ENCODE data around the gene IZUMO2. TPM values are rescaled to one million over a fixed set of nuclear protein-coding genes. Genes with fewer than 3 reads are reported as not detected.

IZUMO2 gene
- total RNA-seq, 2 donors from 2014 or later, result not detected

DNA sequence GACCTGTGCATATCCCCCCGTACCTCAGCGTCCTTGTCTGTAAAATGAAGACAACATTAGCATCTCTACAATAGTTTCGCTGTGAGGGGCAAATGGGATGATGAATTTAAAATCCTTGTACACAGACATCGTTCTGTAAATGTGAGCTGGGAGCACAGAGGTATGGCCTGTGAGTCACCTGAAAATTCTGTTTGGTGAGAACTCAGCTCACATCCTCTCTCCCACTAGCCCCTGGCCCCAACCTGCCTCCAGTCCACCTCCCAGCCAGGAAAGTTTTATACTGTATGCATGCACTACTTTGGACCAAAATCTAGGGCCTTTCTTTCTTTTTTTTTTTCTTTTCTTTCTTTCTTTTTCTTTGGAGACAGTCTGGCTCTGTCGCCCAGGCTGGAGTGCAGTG lies 8.7 kb upstream of the IZUMO2 start:
- Mint-ChIP-seq H3K4me3 (no peak overlapping the region), H3K9me3 (peaks cover 12% of the 10 kb centered on the region), H3K36me3 (ENCODE audit: low read depth) (no peaks in the 10 kb centered on the region), H3K4me1 (no peaks in the 10 kb centered on the region), H3K27me3 (ENCODE audit: insufficient read depth) (no peaks in the 10 kb centered on the region), H3K27ac (no peak overlapping the region)
- Histone ChIP-seq H3K4me3 (ENCODE audit: low read length) (no peak overlapping the region), H3K36me3 (ENCODE audit: control insufficient read depth, insufficient read depth, low read length) (no peaks in the 10 kb centered on the region), H3K27ac (ENCODE audit: low read depth, low read length) (no peak overlapping the region), H3K27me3 (ENCODE audit: control insufficient read depth, insufficient read depth, low read length, poor library complexity, severe bottlenecking) (no peaks in the 10 kb centered on the region), H3K9me3 (ENCODE audit: control insufficient read depth, low read length) (peaks cover 26% of the 10 kb centered on the region), H3K9ac (ENCODE audit: extremely low read depth, low read length, poor library complexity, severe bottlenecking) (no peak overlapping the region), H3K4me1 (ENCODE audit: control insufficient read depth, insufficient read depth, low read length) (no peaks in the 10 kb centered on the region)
- no peak for DNase-seq
- WGBS, 2 experiments (ENCODE audit: insufficient coverage in 1 of 2, insufficient read length in 1 of 2), result 73 to 87% methylated on average over 5 of the region's 5 CpGs
- TF ChIP-seq, protein P1, sequence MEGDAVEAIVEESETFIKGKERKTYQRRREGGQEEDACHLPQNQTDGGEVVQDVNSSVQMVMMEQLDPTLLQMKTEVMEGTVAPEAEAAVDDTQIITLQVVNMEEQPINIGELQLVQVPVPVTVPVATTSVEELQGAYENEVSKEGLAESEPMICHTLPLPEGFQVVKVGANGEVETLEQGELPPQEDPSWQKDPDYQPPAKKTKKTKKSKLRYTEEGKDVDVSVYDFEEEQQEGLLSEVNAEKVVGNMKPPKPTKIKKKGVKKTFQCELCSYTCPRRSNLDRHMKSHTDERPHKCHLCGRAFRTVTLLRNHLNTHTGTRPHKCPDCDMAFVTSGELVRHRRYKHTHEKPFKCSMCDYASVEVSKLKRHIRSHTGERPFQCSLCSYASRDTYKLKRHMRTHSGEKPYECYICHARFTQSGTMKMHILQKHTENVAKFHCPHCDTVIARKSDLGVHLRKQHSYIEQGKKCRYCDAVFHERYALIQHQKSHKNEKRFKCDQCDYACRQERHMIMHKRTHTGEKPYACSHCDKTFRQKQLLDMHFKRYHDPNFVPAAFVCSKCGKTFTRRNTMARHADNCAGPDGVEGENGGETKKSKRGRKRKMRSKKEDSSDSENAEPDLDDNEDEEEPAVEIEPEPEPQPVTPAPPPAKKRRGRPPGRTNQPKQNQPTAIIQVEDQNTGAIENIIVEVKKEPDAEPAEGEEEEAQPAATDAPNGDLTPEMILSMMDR (conservative IDR thresholded peaks at IDR 0.05), result no peak

DNA sequence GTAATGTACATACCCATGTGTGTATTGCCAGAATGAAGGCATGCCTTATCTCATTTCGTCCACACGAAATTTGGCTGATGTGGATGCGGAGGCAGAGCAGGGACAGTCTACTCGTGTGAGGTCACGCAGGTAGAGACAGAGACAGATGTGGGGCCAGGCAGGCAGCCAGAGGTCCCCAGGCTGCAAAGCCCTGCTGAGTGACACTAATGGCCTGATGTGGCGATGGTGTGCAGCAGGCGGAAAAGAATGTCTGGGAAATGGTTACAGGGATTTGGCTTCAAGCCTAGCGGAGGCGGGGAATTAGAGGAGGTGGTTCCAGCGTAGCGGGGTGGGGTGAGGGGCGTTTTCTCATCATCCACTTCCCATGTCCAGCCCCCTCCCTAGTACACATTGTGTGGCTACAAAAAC lies 4.2 kb upstream of the IZUMO2 start:
- no peaks in the 10 kb centered on the region for H3K36me3 Mint-ChIP-seq (ENCODE audit: low read depth)
- H3K27ac ChIP-seq (ENCODE audit: low read depth, low read length), result no peak overlapping the region
- no peak overlapping the region for H3K4me3 ChIP-seq (ENCODE audit: low read length)
- no peaks in the 10 kb centered on the region for H3K4me1 Mint-ChIP-seq
- DNase-seq, result no peak
- H3K27me3 ChIP-seq (ENCODE audit: control insufficient read depth, insufficient read depth, low read length, poor library complexity, severe bottlenecking), result no peaks in the 10 kb centered on the region
- H3K4me1 ChIP-seq (ENCODE audit: control insufficient read depth, insufficient read depth, low read length), result no peaks in the 10 kb centered on the region
- H3K9ac ChIP-seq (ENCODE audit: extremely low read depth, low read length, poor library complexity, severe bottlenecking), result no peak overlapping the region
- TF ChIP-seq, protein P1 (conservative IDR thresholded peaks at IDR 0.05), result no peak
- peaks cover 3% of the 10 kb centered on the region for H3K9me3 Mint-ChIP-seq
- H3K9me3 ChIP-seq (ENCODE audit: control insufficient read depth, low read length), result peaks cover 38% of the 10 kb centered on the region
- H3K4me3 Mint-ChIP-seq, result no peak overlapping the region
- 76 to 85% methylated on average over 7 to 8 of the region's 12 CpGs for WGBS, 2 experiments (ENCODE audit: insufficient coverage in 1 of 2, insufficient read length in 1 of 2)
- no peak overlapping the region for H3K27ac Mint-ChIP-seq
- H3K36me3 ChIP-seq (ENCODE audit: control insufficient read depth, insufficient read depth, low read length), result no peaks in the 10 kb centered on the region
- H3K27me3 Mint-ChIP-seq (ENCODE audit: insufficient read depth), result peaks cover 4% of the 10 kb centered on the region

DNA sequence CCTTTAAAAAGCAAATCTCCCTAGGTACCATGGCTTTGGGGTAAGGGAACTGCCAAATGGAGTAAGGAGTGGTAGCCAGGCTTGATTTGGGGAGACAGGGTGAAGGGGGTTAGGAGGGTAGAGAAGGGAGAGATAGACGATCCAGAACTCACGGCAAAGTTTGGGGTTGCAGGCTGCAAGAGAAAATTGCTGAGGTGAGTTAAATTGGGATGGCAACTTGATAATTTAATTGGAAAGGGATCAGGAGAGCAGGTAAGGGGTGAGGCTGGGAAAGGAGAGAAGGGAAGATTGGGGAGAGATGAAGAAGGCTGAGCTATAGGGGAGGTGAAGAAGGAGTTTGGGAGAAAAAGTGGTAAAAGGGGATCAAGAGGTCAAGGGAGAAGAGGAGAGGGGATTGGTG lies 4.0 kb downstream of the IZUMO2 start:
- peaks cover 46% of the 10 kb centered on the region for H3K9me3 ChIP-seq (ENCODE audit: control insufficient read depth, low read length)
- no peak for DNase-seq
- H3K4me3 Mint-ChIP-seq, result no peak overlapping the region
- no peak overlapping the region for H3K27ac ChIP-seq (ENCODE audit: low read depth, low read length)
- H3K36me3 ChIP-seq (ENCODE audit: control insufficient read depth, insufficient read depth, low read length), result no peaks in the 10 kb centered on the region
- H3K27me3 Mint-ChIP-seq (ENCODE audit: insufficient read depth), result peaks cover 11% of the 10 kb centered on the region
- no peak overlapping the region for H3K9ac ChIP-seq (ENCODE audit: extremely low read depth, low read length, poor library complexity, severe bottlenecking)
- no peaks in the 10 kb centered on the region for H3K27me3 ChIP-seq (ENCODE audit: control insufficient read depth, insufficient read depth, low read length, poor library complexity, severe bottlenecking)
- no peaks in the 10 kb centered on the region for H3K4me1 ChIP-seq (ENCODE audit: control insufficient read depth, insufficient read depth, low read length)
- peaks cover 4% of the 10 kb centered on the region for H3K9me3 Mint-ChIP-seq
- TF ChIP-seq, protein P1 (conservative IDR thresholded peaks at IDR 0.05), result no peak
- H3K4me3 ChIP-seq (ENCODE audit: low read length), result no peak overlapping the region
- WGBS, 2 experiments (ENCODE audit: insufficient coverage in 1 of 2, insufficient read length in 1 of 2), result 83 to 88% methylated on average over 1 to 2 of the region's 2 CpGs
- no peaks in the 10 kb centered on the region for H3K36me3 Mint-ChIP-seq (ENCODE audit: low read depth)
- no peak overlapping the region for H3K27ac Mint-ChIP-seq
- no peaks in the 10 kb centered on the region for H3K4me1 Mint-ChIP-seq
